ENCODE measurements around the gene ZNF407. TPM values are rescaled to one million over a fixed set of nuclear protein-coding genes. Genes with fewer than 3 reads are reported as not detected.
A peak's percentile ranks its signal among the peaks of the same experiment; 100 is the strongest.

The ZNF407 gene
- total RNA-seq, 5 donors from 2014 or later (not counting 1 experiment from before 2014, with no cell fraction given) = 22.9 to 37.4 (median 24.4) TPM

- peaks cover 15 to 31% (median 19%) of the 10 kb centered on the region in 3 donors for H3K9me3 Mint-ChIP-seq
- peaks cover 15 to 34% of the 10 kb centered on the region in 2 experiments for H3K4me1 ChIP-seq (ENCODE audit: control insufficient read depth in 1 of 2, extremely low read depth in 1 of 2, insufficient read depth in 2 of 2, low read length in 2 of 2)
- no peak overlapping the region for H3K4me3 ChIP-seq (ENCODE audit: control insufficient read depth in 1 of 2, extremely low read depth in 1 of 2, low read length in 1 of 2)
These were observed 476.7 kb downstream of the ZNF407 start for GRCh38 chr18:75074196-75075015.

GRCh38 chr18:75075016-75075305, 477.3 kb downstream of the ZNF407 start:
- Mint-ChIP-seq H3K4me1 (peaks cover 17 to 31% (median 25%) of the 10 kb centered on the region in 3 donors), H3K36me3 (peaks cover 27% of the 10 kb centered on the region), H3K27me3 (no peaks in the 10 kb centered on the region), H3K27ac (no peak overlapping the region), H3K9me3 (peaks cover 15 to 31% (median 19%) of the 10 kb centered on the region in 3 donors), H3K4me3 (no peak overlapping the region)
- DNase-seq (no peak), ATAC-seq (replicated peaks in 1 of 4) (no peak)
- Histone ChIP-seq H3K27me3 (replicated peaks in 1 of 2; ENCODE audit: control insufficient read depth in 2 of 2, extremely low read depth in 1 of 2, insufficient read depth in 2 of 2, low read length in 1 of 2) (no peaks in the 10 kb centered on the region), H3K4me3 (ENCODE audit: control insufficient read depth in 1 of 2, extremely low read depth in 1 of 2, low read length in 1 of 2) (no peak overlapping the region), H3K4me1 (ENCODE audit: control insufficient read depth in 1 of 2, extremely low read depth in 1 of 2, insufficient read depth in 2 of 2, low read length in 2 of 2) (peaks cover 13 to 28% of the 10 kb centered on the region in 2 experiments), H3K27ac (ENCODE audit: low read length) (no peak overlapping the region), H3K36me3 (ENCODE audit: control insufficient read depth in 2 of 2, extremely low read depth in 1 of 2, insufficient read depth in 1 of 2, low read length in 1 of 2) (peaks cover 0 to 7% of the 10 kb centered on the region in 2 donors), H3K9me3 (no peaks in the 10 kb centered on the region)
- ChIA-PET POLR2A (no interaction called here), CTCF (no interaction called here)
- 97% methylated on average over 2 of the region's 3 CpGs for WGBS (ENCODE audit: insufficient coverage)

More at GRCh38 chr18:75074196-75075015, 476.7 kb downstream of the ZNF407 start:
- Histone ChIP-seq H3K36me3 (ENCODE audit: control insufficient read depth in 2 of 2, extremely low read depth in 1 of 2, insufficient read depth in 1 of 2, low read length in 1 of 2) (peaks cover 0 to 7% of the 10 kb centered on the region in 2 donors), H3K27me3 (replicated peaks in 1 of 2; ENCODE audit: control insufficient read depth in 2 of 2, extremely low read depth in 1 of 2, insufficient read depth in 2 of 2, low read length in 1 of 2) (no peaks in the 10 kb centered on the region), H3K27ac (ENCODE audit: low read length) (no peak overlapping the region), H3K9me3 (no peaks in the 10 kb centered on the region)
- Mint-ChIP-seq H3K27me3 (no peaks in the 10 kb centered on the region), H3K4me3 (no peak overlapping the region), H3K27ac (peak overlapping the region in 1 of 2 donors; percentile 36), H3K36me3 (peaks cover 27% of the 10 kb centered on the region), H3K4me1 (peaks cover 21 to 36% (median 30%) of the 10 kb centered on the region in 3 donors)
- CTCF ChIA-PET = no interaction called here
- WGBS (ENCODE audit: insufficient coverage) = 100% methylated on average over 8 of the region's 13 CpGs
- DNase-seq (no peak), ATAC-seq (replicated peaks in 1 of 4) (no peak)
- POLR2A ChIA-PET = no interaction called here

GRCh38 chr18:75075429-75075841, 477.8 kb downstream of the ZNF407 start:
- H3K36me3 ChIP-seq (ENCODE audit: control insufficient read depth in 2 of 2, extremely low read depth in 1 of 2, insufficient read depth in 1 of 2, low read length in 1 of 2) = peaks cover 0 to 7% of the 10 kb centered on the region in 2 donors
- no peaks in the 10 kb centered on the region for H3K27me3 ChIP-seq (replicated peaks in 1 of 2; ENCODE audit: control insufficient read depth in 2 of 2, extremely low read depth in 1 of 2, insufficient read depth in 2 of 2, low read length in 1 of 2)
- no peak overlapping the region for H3K4me3 Mint-ChIP-seq
- no peak overlapping the region for H3K27ac Mint-ChIP-seq
- no peaks in the 10 kb centered on the region for H3K27me3 Mint-ChIP-seq
- H3K4me3 ChIP-seq (ENCODE audit: control insufficient read depth in 1 of 2, extremely low read depth in 1 of 2, low read length in 1 of 2) = no peak overlapping the region
- no peak for ATAC-seq (replicated peaks in 1 of 4)
- 90% methylated on average over 9 of the region's 12 CpGs for WGBS (ENCODE audit: insufficient coverage)
- H3K27ac ChIP-seq (ENCODE audit: low read length) = no peak overlapping the region
- peaks cover 15 to 31% (median 19%) of the 10 kb centered on the region in 3 donors for H3K9me3 Mint-ChIP-seq
- no peak for DNase-seq
- peaks cover 9 to 24% of the 10 kb centered on the region in 2 experiments for H3K4me1 ChIP-seq (ENCODE audit: control insufficient read depth in 1 of 2, extremely low read depth in 1 of 2, insufficient read depth in 2 of 2, low read length in 2 of 2)
- peaks cover 27% of the 10 kb centered on the region for H3K36me3 Mint-ChIP-seq
- ChIA-PET POLR2A (no interaction called here), CTCF (interaction anchor here in 1 of 2 donors (0.6 kb wide), 1 partner anchor 12 kb away, joined by 5 read pairs; no protein-coding TSS in a partner anchor)
- peaks cover 12 to 26% (median 20%) of the 10 kb centered on the region in 3 donors for H3K4me1 Mint-ChIP-seq
- no peaks in the 10 kb centered on the region for H3K9me3 ChIP-seq

DNA sequence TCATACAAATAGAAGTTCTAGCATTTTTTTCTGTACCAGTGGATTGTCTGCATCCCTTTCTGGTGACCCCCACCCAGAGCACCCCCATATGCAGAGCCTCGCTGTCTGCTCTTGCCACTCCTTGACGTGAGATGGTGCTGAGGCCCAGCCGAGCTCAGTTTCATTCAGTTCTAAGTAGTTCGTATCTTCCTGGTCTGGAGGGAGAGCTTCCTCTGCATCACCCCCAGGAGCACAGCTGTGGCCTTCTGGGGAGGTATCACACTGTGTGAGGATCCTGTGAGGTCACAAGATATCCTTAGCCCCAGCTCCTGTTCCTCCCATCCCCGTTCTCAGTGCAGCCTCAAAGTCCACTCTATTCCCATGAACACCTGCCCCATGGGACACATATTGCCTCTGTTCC, 478.6 kb downstream of the ZNF407 start:
- H3K4me1 Mint-ChIP-seq = peaks cover 4 to 18% (median 11%) of the 10 kb centered on the region in 3 donors
- ATAC-seq (replicated peaks in 1 of 4) = no peak
- peak in 1 of 35 experiments; percentile 12 for DNase-seq
- H3K9me3 Mint-ChIP-seq = peaks cover 15 to 31% (median 19%) of the 10 kb centered on the region in 3 donors
- no peaks in the 10 kb centered on the region for H3K27me3 ChIP-seq (replicated peaks in 1 of 2; ENCODE audit: control insufficient read depth in 2 of 2, extremely low read depth in 1 of 2, insufficient read depth in 2 of 2, low read length in 1 of 2)
- H3K9me3 ChIP-seq = no peaks in the 10 kb centered on the region
- no peak overlapping the region for H3K4me3 Mint-ChIP-seq
- H3K27ac Mint-ChIP-seq = peak overlapping the region in 1 of 2 donors; percentile 58
- WGBS (ENCODE audit: insufficient coverage) = 85% methylated on average over 3 of the region's 5 CpGs
- CTCF ChIA-PET = no interaction called here
- H3K27ac ChIP-seq (ENCODE audit: low read length) = no peak overlapping the region
- no peak overlapping the region for H3K4me3 ChIP-seq (ENCODE audit: control insufficient read depth in 1 of 2, extremely low read depth in 1 of 2, low read length in 1 of 2)
- peaks cover 27% of the 10 kb centered on the region for H3K36me3 Mint-ChIP-seq
- peaks cover 4 to 15% of the 10 kb centered on the region in 2 experiments for H3K4me1 ChIP-seq (ENCODE audit: control insufficient read depth in 1 of 2, extremely low read depth in 1 of 2, insufficient read depth in 2 of 2, low read length in 2 of 2)
- POLR2A ChIA-PET = no interaction called here
- H3K36me3 ChIP-seq (ENCODE audit: control insufficient read depth in 2 of 2, extremely low read depth in 1 of 2, insufficient read depth in 1 of 2, low read length in 1 of 2) = peaks cover 0 to 7% of the 10 kb centered on the region in 2 donors
- no peaks in the 10 kb centered on the region for H3K27me3 Mint-ChIP-seq

DNA sequence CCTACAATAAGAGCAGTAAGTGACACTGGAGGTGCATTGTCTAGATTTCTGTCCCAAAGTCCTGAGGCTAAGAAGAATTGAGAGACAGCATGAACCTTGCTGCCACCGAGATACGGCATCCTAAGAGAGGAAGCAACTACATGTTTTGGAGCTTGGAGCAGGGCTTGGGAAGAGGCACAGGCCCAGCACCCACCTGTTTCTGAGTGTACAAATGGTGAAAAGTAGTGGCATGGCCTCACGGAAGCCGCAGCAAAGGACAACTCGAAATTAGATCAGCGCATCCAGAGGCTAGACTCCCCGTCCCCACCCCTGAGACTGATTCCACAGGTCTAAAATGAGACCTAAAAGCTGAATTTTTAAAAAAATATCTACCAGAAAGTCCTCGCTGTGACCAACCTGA, 483.8 kb downstream of the ZNF407 start:
- H3K27ac Mint-ChIP-seq = no peak overlapping the region
- H3K4me3 Mint-ChIP-seq = no peak overlapping the region
- no peaks in the 10 kb centered on the region for H3K4me1 Mint-ChIP-seq
- no peaks in the 10 kb centered on the region for H3K27me3 ChIP-seq (replicated peaks in 1 of 2; ENCODE audit: control insufficient read depth in 2 of 2, extremely low read depth in 1 of 2, insufficient read depth in 2 of 2, low read length in 1 of 2)
- no peak for ATAC-seq (replicated peaks in 1 of 4)
- WGBS (ENCODE audit: insufficient coverage) = 82% methylated on average over 4 of the region's 8 CpGs
- H3K27me3 Mint-ChIP-seq = peaks cover 0 to 5% of the 10 kb centered on the region in 2 donors
- H3K9me3 ChIP-seq = no peaks in the 10 kb centered on the region
- DNase-seq = no peak
- H3K4me3 ChIP-seq (ENCODE audit: control insufficient read depth in 1 of 2, extremely low read depth in 1 of 2, low read length in 1 of 2) = no peak overlapping the region
- H3K27ac ChIP-seq (ENCODE audit: low read length) = no peak overlapping the region
- H3K9me3 Mint-ChIP-seq = peaks cover 9 to 23% (median 13%) of the 10 kb centered on the region in 3 donors
- no peaks in the 10 kb centered on the region for H3K36me3 ChIP-seq (ENCODE audit: control insufficient read depth in 2 of 2, extremely low read depth in 1 of 2, insufficient read depth in 1 of 2, low read length in 1 of 2)
- CTCF ChIA-PET = no interaction called here
- H3K4me1 ChIP-seq (ENCODE audit: control insufficient read depth in 1 of 2, extremely low read depth in 1 of 2, insufficient read depth in 2 of 2, low read length in 2 of 2) = no peaks in the 10 kb centered on the region
- POLR2A ChIA-PET = no interaction called here
- peaks cover 4% of the 10 kb centered on the region for H3K36me3 Mint-ChIP-seq

- H3K4me1 Mint-ChIP-seq = no peaks in the 10 kb centered on the region
- H3K27ac ChIP-seq (ENCODE audit: low read length) = no peak overlapping the region
- no peak overlapping the region for H3K27ac Mint-ChIP-seq
- ATAC-seq (replicated peaks in 1 of 4) (no peak), DNase-seq (no peak)
- CTCF ChIA-PET = no interaction called here
- peaks cover under 1% of the 10 kb centered on the region for H3K36me3 Mint-ChIP-seq
- no peaks in the 10 kb centered on the region for H3K9me3 ChIP-seq
- no peaks in the 10 kb centered on the region for H3K36me3 ChIP-seq (ENCODE audit: control insufficient read depth in 2 of 2, extremely low read depth in 1 of 2, insufficient read depth in 1 of 2, low read length in 1 of 2)
- POLR2A ChIA-PET = no interaction called here
- WGBS (ENCODE audit: insufficient coverage) = 91% methylated on average over 5 of the region's 5 CpGs
- peaks cover 0 to 5% of the 10 kb centered on the region in 2 donors for H3K27me3 Mint-ChIP-seq
- H3K4me1 ChIP-seq (ENCODE audit: control insufficient read depth in 1 of 2, extremely low read depth in 1 of 2, insufficient read depth in 2 of 2, low read length in 2 of 2) = no peaks in the 10 kb centered on the region
- no peaks in the 10 kb centered on the region for H3K27me3 ChIP-seq (replicated peaks in 1 of 2; ENCODE audit: control insufficient read depth in 2 of 2, extremely low read depth in 1 of 2, insufficient read depth in 2 of 2, low read length in 1 of 2)
- H3K4me3 Mint-ChIP-seq = no peak overlapping the region
- no peak overlapping the region for H3K4me3 ChIP-seq (ENCODE audit: control insufficient read depth in 1 of 2, extremely low read depth in 1 of 2, low read length in 1 of 2)
- peaks cover 4 to 12% (median 8%) of the 10 kb centered on the region in 3 donors for H3K9me3 Mint-ChIP-seq
These were observed 485.5 kb downstream of the ZNF407 start for GRCh38 chr18:75083131-75083530.
